ENCODE measurements around the gene APBB2. TPM values are rescaled to one million over a fixed set of nuclear protein-coding genes. Genes with fewer than 3 reads are reported as not detected.

APBB2 gene
- total and polyA plus RNA-seq, 10 of the 15 experiments (the other 5 are each of a cell fraction or from before 2014, with no cell fraction given), result 2.7 to 24.6 (median 19.0) TPM

- TF ChIP-seq POLR2AphosphoS5 (IDR thresholded peaks at IDR 0.05; ENCODE audit: low read length) (peak; percentile 38; the same call in 1 of the 2 replicates), CHD1 (IDR thresholded peaks at IDR 0.05; ENCODE audit: low read depth, low read length) (no peak), POLR2A (IDR thresholded peaks at IDR 0.05; ENCODE audit: low read depth, low read length) (peak; percentile 79), GATAD2B (conservative IDR thresholded peaks at IDR 0.05; ENCODE audit: low read depth) (peak; percentile 68; the same call in 1 of the 2 replicates), NBN (IDR thresholded peaks at IDR 0.05) (no peak), TARDBP (IDR thresholded peaks at IDR 0.05; ENCODE audit: borderline replicate concordance) (no peak), STAT3 (IDR thresholded peaks at IDR 0.05; ENCODE audit: low read depth, low read length) (no peak), E2F8 (IDR thresholded peaks at IDR 0.05; ENCODE audit: low read depth, partially characterized antibody) (no peak), CBFB (IDR thresholded peaks at IDR 0.05; ENCODE audit: low read depth) (peak; percentile 35; the same call in 1 of the 2 replicates), MEF2A (IDR thresholded peaks at IDR 0.05; ENCODE audit: insufficient read depth, low read depth, low read length) (no peak), BCL11A (IDR thresholded peaks at IDR 0.05; ENCODE audit: low read depth, low read length) (no peak), TCF3 (IDR thresholded peaks at IDR 0.05; ENCODE audit: borderline replicate concordance, insufficient read depth, low read depth, low read length) (0 out of 2 replicates have a peak, but pooled peaks have one; percentile 36), RFX5 (IDR thresholded peaks at IDR 0.05; ENCODE audit: low read depth, low read length) (no peak), CHD4 (IDR thresholded peaks at IDR 0.05) (no peak), ATF7 (IDR thresholded peaks at IDR 0.05; ENCODE audit: low read depth) (no peak), FOS (IDR thresholded peaks at IDR 0.05; ENCODE audit: borderline replicate concordance, extremely low read depth, insufficient read length) (no peak), PML (IDR thresholded peaks at IDR 0.05; ENCODE audit: low read length) (no peak), NFIC (IDR thresholded peaks at IDR 0.05; ENCODE audit: low read depth, low read length) (no peak), CREB1 (IDR thresholded peaks at IDR 0.05; ENCODE audit: low read depth) (peak; percentile 63), NRF1 (conservative IDR thresholded peaks at IDR 0.05; ENCODE audit: low read depth, low read length) (peak; percentile 28; the same call in 1 of the 2 replicates)
- TF ChIP-seq, protein P1, sequence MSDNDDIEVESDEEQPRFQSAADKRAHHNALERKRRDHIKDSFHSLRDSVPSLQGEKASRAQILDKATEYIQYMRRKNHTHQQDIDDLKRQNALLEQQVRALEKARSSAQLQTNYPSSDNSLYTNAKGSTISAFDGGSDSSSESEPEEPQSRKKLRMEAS (IDR thresholded peaks at IDR 0.05; ENCODE audit: low read depth, low read length), result no peak
- TF ChIP-seq, protein P2, sequence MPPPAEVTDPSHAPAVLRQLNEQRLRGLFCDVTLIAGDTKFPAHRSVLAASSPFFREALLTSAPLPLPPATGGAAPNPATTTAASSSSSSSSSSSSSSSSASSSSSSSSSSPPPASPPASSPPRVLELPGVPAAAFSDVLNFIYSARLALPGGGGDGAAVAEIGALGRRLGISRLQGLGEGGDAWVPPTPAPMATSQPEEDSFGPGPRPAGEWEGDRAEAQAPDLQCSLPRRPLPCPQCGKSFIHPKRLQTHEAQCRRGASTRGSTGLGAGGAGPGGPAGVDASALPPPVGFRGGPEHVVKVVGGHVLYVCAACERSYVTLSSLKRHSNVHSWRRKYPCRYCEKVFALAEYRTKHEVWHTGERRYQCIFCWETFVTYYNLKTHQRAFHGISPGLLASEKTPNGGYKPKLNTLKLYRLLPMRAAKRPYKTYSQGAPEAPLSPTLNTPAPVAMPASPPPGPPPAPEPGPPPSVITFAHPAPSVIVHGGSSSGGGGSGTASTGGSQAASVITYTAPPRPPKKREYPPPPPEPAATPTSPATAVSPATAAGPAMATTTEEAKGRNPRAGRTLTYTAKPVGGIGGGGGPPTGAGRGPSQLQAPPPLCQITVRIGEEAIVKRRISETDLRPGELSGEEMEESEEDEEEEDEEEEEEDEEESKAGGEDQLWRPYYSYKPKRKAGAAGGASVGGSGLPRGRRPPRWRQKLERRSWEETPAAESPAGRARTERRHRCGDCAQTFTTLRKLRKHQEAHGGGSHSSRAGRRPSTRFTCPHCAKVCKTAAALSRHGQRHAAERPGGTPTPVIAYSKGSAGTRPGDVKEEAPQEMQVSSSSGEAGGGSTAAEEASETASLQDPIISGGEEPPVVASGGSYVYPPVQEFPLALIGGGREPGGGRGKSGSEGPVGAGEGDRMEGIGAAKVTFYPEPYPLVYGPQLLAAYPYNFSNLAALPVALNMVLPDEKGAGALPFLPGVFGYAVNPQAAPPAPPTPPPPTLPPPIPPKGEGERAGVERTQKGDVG (CRISPR knock-in tag; IDR thresholded peaks at IDR 0.05), result no peak
Observed at GRCh38 chr4:41214136-41214824, at the start of gene APBB2 (continued).
